Activated gamma-delta T cell (primary cell): Measurements from ENCODE around the gene UNCX.
"Not testable (repeated sequence)": the region's sequence is repeated elsewhere in the genome, so short reads cannot be mapped to it uniquely, and the experiment has no call there.

Source experiments
- DNase-seq: peaks from one replicate; lab custom pipeline; 2025; lab: John Stamatoyannopoulos, UW

Gene UNCX

DNA sequence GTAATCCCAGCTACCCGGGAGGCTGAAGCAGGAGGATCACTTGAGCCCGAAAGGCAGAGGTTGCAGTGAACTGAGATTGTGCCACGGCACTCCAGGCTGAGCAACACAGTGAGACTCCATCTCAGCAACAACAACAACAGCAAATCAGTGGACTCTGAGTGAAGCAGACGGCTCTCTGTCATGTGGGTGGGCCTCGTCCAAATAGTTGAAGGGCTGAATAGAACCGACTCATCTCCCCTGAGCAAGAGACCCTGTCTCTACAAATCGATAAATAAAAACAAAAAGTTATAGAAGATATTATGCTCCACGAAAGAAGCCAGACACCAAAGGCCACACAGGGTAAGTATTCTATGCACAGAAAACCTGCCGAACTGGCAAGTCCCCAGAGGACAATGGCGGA, 45.9 kb downstream of the UNCX start:
- no peak for DNase-seq

DNA sequence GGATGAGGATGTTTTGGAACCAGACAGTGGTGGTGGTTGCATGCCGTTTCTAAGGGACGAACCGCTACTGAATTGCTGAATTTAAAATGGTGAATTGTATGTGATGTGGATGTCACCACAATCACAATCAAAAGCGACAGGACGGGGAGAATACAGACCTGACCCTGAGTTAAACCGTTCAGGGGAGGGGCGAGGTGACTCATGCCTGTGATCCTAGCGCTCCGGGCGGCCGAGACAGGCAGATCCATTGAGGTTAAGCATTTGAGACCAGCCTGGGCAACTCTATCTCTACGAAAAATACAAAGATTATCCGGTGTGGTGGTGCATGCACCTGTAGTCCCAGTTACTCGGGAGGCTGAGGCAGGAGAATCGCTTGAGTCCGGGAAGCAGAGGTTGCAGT, 46.4 kb downstream of the UNCX start:
- no peak for DNase-seq

GRCh38 chr7:1279895-1280294, 47.2 kb downstream of the UNCX start:
- DNase-seq = not testable (repeated sequence)

DNA sequence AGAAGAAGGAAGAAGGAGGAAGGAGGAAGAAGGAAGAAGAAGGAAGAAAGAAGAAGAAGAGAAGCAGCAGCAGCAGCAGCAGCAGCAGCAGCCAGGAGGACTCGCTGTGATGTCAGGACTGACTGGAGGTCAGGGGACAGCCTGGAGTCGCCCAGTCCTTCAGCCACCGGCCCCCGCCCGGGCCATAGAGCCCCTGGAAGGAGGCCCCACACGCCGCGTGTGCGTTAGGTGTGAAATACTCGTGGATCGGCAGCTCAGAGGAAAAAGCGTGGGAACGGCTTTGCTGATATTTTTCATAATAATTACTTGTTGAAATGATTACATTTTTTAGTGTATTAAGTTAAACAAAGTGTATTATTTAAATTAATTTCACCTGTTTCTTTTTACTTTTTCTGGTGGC, 48.4 kb downstream of the UNCX start:
- DNase-seq = no peak

DNA sequence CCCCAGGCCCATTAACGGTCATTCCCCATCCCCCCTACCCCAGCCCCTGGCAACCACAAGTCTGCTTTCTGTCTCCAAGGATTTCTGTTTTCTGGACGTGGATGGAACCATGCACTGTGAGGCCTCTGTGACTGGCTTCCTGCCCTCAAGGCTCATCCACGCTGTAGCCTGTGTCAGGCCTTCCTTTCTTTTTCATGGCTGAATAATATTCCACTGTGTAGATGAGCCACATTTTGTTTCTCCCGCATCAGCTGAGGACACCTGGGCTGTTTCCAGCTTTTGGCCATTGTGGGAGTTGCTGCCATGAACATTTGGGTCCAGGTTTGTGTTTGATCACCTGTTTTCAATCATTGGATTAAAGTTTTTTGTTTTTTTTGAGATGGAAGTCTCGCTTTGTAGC, 50.0 kb downstream of the UNCX start:
- no peak for DNase-seq

- DNase-seq = no peak
These were observed 50.7 kb downstream of the UNCX start for GRCh38 chr7:1283337-1283736.

DNA sequence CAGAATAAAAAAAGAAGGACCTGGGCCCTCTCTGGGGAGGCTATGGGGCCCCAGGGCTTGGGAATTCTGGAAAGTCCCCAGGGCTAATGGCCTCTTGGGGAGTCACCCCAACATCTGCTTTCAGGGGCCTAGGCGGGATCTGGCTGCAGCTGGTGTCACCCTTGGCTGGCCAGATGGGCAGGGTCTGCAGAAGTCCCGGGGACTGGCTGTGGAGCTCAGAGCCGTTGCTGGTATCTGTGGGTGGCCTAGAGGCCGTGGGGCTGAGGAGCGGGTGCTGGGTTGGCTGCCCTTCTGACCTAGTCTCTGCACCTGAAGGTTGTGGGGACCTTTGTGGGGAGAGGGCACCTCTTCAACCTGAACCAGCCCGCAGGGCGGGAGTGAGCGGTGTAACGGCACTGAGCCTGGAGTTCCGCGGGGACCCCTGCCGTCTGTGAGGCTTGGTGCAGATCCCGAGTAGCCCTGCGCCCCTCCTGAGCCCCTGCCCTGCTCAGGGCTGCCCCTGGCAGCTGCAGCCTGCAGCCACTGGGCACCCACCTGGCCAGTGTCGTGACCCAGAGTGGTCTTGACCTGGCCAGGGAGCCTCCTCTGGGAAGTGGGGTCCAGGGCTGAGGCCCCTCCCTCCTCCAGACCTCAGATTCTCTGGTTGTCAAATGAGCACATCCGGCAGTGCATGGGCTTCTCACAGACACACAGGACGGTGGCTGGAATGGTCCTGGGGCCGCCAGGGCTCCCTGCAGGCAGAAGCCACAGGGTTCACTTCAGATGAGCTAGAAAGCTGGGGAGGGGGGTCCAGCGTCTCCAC, 51.5 kb downstream of the UNCX start:
- no peak for DNase-seq

- no peak for DNase-seq
These were observed 52.2 kb downstream of the UNCX start for GRCh38 chr7:1284743-1285458.

GRCh38 chr7:1285556-1286301, 53.1 kb downstream of the UNCX start:
- DNase-seq = no peak
